ENCODE results near the gene TIAM1.

DNA sequence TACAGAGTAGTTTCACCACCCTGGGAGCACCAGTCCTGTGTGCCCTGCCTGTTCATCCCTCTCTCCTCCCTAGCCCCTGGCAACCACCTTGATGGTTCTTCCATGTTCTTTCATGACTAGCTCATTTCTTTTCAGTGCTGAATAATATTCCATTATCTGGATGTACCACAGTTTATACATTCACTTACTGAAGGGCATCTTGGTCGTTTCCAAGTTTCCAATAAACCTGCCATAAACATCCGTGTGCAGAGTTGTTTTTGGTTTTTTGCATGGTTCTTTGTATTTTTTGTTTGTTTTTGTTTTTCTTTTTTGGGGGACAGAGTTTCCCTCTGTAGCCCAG, 13.9 kb downstream of the TIAM1 start:
- TF ChIP-seq POLR2AphosphoS5 (IDR thresholded peaks at IDR 0.05) (no peak), POLR2A (IDR thresholded peaks at IDR 0.05) (no peak), EP300 (IDR thresholded peaks at IDR 0.05) (no peak)
- TF ChIP-seq, protein P1, sequence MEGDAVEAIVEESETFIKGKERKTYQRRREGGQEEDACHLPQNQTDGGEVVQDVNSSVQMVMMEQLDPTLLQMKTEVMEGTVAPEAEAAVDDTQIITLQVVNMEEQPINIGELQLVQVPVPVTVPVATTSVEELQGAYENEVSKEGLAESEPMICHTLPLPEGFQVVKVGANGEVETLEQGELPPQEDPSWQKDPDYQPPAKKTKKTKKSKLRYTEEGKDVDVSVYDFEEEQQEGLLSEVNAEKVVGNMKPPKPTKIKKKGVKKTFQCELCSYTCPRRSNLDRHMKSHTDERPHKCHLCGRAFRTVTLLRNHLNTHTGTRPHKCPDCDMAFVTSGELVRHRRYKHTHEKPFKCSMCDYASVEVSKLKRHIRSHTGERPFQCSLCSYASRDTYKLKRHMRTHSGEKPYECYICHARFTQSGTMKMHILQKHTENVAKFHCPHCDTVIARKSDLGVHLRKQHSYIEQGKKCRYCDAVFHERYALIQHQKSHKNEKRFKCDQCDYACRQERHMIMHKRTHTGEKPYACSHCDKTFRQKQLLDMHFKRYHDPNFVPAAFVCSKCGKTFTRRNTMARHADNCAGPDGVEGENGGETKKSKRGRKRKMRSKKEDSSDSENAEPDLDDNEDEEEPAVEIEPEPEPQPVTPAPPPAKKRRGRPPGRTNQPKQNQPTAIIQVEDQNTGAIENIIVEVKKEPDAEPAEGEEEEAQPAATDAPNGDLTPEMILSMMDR (IDR thresholded peaks at IDR 0.05) = no peak
